NCI-H345 (cell line): ENCODE data around the gene CEP55.

Experiments
- DNase-seq: peaks from one replicate; lab custom pipeline; 2025; lab: John Stamatoyannopoulos, UW

CEP55 gene

DNA sequence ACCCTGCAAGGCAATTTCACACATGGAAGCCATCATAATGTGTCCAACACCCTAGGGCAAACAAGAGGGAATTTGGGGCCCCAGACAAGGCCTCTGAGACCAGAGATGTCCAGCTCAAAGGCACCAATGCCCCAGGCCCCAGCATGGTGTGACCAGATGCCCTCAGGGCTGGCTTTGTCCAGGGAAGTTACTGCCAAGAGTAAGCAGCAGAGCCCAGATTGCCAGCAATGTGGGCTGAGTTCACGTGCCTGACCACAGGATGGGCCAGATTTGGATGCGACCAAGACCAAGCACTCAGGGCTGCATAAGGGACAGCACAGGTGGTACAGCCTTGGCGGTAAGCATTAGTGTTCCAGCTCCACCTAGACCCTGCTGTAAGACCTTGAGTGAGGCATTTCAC, 27.0 kb upstream of the CEP55 start:
- no peak for DNase-seq

GRCh38 chr10:93471110-93471651, 25.2 kb upstream of the CEP55 start:
- DNase-seq, result no peak

DNA sequence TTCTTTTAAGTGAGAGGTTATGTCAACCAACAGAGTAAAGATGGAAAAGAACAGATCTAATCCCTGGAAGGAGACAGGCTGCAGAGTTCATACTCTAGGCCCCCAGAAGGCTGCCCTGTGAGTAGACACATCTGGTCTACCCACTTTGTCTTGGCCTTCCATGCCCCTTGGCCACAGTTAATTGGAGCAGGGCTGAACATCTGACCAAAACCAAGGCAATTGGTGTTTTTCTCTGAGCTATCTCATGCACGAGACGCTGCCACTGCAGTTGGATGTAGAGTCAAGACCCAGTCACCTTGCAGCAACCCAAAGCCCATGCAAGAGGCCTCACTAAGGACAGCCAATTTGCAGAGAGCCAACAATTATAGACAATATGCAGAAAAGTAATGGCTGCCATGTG, 23.3 kb upstream of the CEP55 start:
- no peak for DNase-seq

DNA sequence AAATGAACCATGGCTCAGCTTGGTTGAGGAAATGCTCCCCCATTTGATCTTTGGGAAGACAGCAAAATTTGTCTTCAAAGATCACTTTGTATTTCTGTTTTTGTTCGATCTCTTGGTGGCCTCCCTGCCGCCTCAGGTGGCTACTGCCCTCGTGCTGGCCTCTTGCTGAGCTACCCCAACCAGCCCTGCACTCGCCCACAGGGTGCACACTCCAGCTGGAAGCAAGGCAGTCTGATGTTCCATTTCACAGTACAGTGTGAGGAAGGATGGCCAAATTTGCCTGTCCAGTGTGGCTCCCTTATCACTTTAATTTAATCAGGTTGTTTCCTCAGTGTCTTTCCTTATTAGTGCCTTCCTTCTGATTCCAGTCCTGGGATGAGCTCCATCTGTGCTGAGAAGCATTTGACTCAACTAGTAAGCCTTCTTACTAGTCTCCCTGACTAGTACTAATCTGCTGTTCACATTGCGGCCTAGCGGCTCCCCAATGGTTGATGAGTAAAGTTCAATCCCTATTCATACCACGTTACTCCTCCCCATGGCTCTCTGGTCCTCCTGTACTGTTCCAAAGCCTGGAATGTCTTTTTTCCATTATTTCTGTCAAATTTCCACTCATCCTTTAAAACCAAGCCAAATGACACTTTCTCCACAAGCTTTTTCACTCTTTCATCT, 22.5 kb upstream of the CEP55 start:
- DNase-seq, result no peak

GRCh38 chr10:93475227-93475626, 21.2 kb upstream of the CEP55 start:
- DNase-seq, result no peak

DNA sequence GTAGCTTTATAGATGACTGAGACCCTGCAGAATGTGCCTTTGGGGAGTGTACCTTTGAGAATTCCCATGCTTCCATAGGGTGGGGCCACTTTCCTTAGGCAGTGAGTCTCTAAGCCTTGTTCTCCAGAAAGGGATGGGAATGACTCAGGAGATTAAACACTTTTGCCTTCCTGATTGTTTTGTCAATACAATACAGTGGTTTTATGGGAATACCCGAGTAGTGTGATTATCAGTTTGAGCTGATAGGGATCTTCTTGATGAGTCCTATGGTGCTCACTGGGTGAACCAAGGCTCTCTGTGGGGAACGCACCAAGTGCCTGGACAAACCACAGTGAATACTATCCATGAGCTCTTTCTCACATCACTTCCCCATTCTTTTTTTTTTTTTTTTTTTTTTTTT, 20.5 kb upstream of the CEP55 start:
- DNase-seq, result no peak

DNA sequence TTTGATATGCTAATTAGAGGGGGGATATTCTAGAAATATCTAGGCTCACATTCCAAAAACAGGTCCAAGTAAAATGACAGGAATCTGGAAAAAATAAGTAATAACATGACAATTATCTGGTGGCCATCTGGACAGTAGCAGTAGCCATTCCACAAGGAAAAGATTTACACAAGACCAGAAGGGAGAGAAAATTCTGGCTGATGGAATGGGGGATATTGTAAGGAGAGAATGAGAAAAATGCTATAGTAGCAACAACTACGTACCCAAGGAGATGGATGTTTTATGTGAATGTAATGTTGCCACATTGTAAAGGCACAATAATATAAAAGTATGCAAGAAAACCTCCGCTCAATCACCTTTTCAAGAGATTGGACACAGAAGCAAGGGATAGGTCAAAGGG, 19.7 kb upstream of the CEP55 start:
- no peak for DNase-seq

- DNase-seq, result no peak
Observed at GRCh38 chr10:93478873-93479272, 17.5 kb upstream of the CEP55 start.

DNA sequence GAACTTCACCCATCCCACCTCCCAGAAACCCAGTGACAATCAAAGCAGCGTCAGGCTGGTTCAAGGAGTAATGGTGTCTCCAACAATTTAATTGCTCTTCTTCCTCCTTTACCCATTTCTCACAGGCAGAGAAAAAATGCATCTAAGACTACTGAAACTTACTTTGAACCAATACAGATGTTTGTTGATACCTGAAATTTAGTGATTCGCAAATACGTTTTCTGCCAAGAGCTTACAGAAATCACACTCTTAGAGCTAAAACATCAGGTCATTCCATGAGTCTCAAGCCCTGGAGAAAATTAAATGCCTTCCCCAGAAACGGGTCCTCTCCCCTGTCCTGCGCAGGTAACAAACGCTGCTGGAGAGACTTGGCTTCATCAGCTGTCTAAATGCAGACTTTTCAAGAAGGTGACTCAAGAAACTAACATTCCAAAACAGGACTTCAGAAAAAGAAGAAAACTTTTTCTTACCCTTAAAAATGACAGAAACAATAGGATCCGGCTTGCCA, 14.7 kb upstream of the CEP55 start:
- no peak for DNase-seq

GRCh38 chr10:93482145-93482834, 14.1 kb upstream of the CEP55 start, which contains the start of gene MYOF:
Gene MYOF (minus strand): TSS chr10:93482334. CDS start chr10:93482194, 140 bp downstream.
- peak; percentile 19 for DNase-seq

- peak; percentile 9 for DNase-seq
Observed at GRCh38 chr10:93485690-93486089, 10.7 kb upstream of the CEP55 start.

GRCh38 chr10:93488956-93489528, 7.4 kb upstream of the CEP55 start:
- DNase-seq, result no peak

- DNase-seq, result no peak
Observed at GRCh38 chr10:93491602-93492121, 4.8 kb upstream of the CEP55 start.

- DNase-seq, result no peak
Observed at GRCh38 chr10:93493162-93493561, 3.2 kb upstream of the CEP55 start.

- no peak for DNase-seq
Observed at GRCh38 chr10:93494494-93494893, 1.9 kb upstream of the CEP55 start.

DNA sequence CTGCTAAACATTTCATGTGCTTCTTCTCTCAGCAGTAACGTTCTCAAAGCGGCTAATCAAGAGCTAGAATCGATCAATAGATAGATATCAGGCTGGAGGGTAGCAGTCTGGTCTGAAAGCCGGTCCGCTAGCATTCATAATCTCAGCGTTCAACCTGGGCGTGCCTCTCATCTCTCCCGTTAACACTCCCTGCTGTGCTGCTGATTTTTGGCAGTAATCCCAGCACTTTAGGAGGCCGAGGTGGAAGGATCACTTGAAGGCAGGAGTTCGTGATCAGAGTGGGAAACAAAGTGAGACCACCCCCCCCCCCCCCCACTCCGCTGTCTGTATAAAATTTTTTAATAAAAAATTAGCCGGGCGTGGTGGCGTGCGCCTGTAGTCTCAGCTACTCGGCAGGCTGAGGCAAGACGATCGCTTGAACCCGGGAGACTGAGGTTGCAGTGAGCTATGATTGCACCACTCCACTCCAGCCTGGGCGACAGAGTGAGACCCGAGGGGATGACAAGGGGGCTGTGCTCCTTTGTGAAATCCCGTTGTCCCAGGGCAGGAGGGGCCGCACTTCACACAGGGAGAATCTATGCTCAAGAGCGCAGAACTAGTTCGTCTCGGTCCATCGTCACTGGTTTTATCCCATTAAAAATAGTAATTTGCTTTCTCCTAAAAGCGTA, 624 bp upstream of the CEP55 start:
- peak; percentile 82 for DNase-seq

DNA sequence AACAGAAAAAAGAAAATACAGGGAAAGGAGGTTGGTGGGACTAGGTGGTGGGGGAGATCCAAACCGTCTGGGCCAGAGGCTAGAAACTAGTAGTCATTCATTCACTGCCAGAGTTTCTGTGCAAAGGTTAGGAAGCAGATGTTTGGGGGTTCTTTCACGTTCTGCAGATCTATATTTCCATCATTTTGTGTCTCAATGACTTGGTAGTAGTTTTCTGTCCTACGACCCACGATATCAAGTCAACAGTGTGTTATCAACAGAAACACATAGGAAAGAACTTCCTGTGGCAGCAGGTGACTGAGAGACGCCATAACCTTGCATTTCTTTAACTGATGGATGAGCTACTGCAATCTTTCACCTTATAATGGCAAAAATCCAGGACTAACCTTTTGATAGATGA, 1.8 kb downstream of the CEP55 start:
- DNase-seq, result no peak

- no peak for DNase-seq
Observed at GRCh38 chr10:93501650-93502049, 5.2 kb downstream of the CEP55 start.

DNA sequence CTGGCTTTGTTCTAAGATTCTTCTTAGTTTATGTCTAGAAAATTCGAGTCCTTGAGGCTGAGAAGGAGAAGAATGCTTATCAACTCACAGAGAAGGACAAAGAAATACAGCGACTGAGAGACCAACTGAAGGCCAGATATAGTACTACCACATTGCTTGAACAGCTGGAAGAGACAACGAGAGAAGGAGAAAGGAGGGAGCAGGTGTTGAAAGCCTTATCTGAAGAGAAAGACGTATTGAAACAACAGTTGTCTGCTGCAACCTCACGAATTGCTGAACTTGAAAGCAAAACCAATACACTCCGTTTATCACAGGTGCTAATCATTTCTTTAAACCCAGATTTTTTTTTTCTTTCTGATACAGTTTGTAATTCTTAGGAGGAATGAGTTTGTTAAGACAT, 6.7 kb downstream of the CEP55 start:
- DNase-seq, result no peak

- DNase-seq, result no peak
Observed at GRCh38 chr10:93505075-93505474, 8.7 kb downstream of the CEP55 start.

GRCh38 chr10:93509816-93510215, 13.4 kb downstream of the CEP55 start:
- DNase-seq, result no peak

- no peak for DNase-seq
Observed at GRCh38 chr10:93512565-93512964, 16.2 kb downstream of the CEP55 start.
